ENCODE measurements around the gene TIMELESS.

TIMELESS gene

GRCh38 chr12:56385873-56386272 lies 63.4 kb downstream of the TIMELESS start:
- no peaks in the 10 kb centered on the region for H3K9me3 ChIP-seq (ENCODE audit: control insufficient read depth, insufficient read depth, low read depth, low read length)
- POLR2A ChIA-PET, result interaction anchor here (0.9 to 1.2 kb wide), 2 partner anchors 26 to 64 kb away, joined by 3 to 4 read pairs; partner anchors contain the start of genes STAT2 and TIMELESS
- H3K27ac ChIP-seq (ENCODE audit: extremely low read depth, low read depth, low read length), result no peak overlapping the region
- H3K4me3 ChIP-seq (ENCODE audit: low read depth, low read length), result no peak overlapping the region
- CTCF ChIA-PET, result interaction anchor here (0.8 kb wide), 1 partner anchor 10 kb away, joined by 3 read pairs; no protein-coding TSS in a partner anchor
- H3K4me1 ChIP-seq (ENCODE audit: control insufficient read depth, insufficient read depth, low read length), result no peaks in the 10 kb centered on the region; the same call in 1 of the 2 replicates
- no peaks in the 10 kb centered on the region for H3K36me3 ChIP-seq (ENCODE audit: control insufficient read depth in 2 of 2, insufficient read depth in 1 of 2, low read length in 2 of 2)
- TF ChIP-seq ZNF18 (tag by site-specific recombination; IDR thresholded peaks at IDR 0.05) (no peak), ZNF692 (tag by site-specific recombination; IDR thresholded peaks at IDR 0.05) (peak; percentile 85), ZIC2 (tag by site-specific recombination; IDR thresholded peaks at IDR 0.05) (no peak), BCL6B (tag by site-specific recombination; IDR thresholded peaks at IDR 0.05) (no peak), ZNF174 (tag by site-specific recombination; IDR thresholded peaks at IDR 0.05) (no peak), ZNF292 (tag by site-specific recombination; IDR thresholded peaks at IDR 0.05; ENCODE audit: borderline replicate concordance, low read depth) (no peak), ZNF658 (tag by site-specific recombination; IDR thresholded peaks at IDR 0.05) (no peak), ZNF600 (tag by site-specific recombination; IDR thresholded peaks at IDR 0.05) (peak; percentile 47; the same call in 1 of the 2 replicates), ZNF449 (tag by site-specific recombination; IDR thresholded peaks at IDR 0.05) (no peak), RBAK (tag by site-specific recombination; IDR thresholded peaks at IDR 0.05) (no peak), ZEB2 (tag by site-specific recombination; IDR thresholded peaks at IDR 0.05) (no peak), OSR2 (tag by site-specific recombination; IDR thresholded peaks at IDR 0.05) (no peak), KLF7 (tag by site-specific recombination; IDR thresholded peaks at IDR 0.05; ENCODE audit: borderline replicate concordance) (no peak), WT1 (tag by site-specific recombination; IDR thresholded peaks at IDR 0.05) (peak; percentile 84), ZNF677 (tag by site-specific recombination; IDR thresholded peaks at IDR 0.05) (no peak), PRDM10 (tag by site-specific recombination; IDR thresholded peaks at IDR 0.05) (peak; percentile 88), HIC1 (tag by site-specific recombination; IDR thresholded peaks at IDR 0.05) (no peak), ZFP3 (tag by site-specific recombination; IDR thresholded peaks at IDR 0.05; ENCODE audit: low read depth) (no peak), ZNF664 (tag by site-specific recombination; IDR thresholded peaks at IDR 0.05) (no peak), REST (tag by site-specific recombination; IDR thresholded peaks at IDR 0.05) (no peak), ZNF645 (tag by site-specific recombination; IDR thresholded peaks at IDR 0.05) (no peak)
